Inflammatory macrophage treated with lipopolysaccharide for 4 hours (primary cell): Measurements from ENCODE around the gene PEX11A.

ENCODE experiments used
- DNase-seq: peaks from one replicate; pipeline ENCODE4 v3.0.0-alpha.2; 2020

Gene PEX11A

DNA sequence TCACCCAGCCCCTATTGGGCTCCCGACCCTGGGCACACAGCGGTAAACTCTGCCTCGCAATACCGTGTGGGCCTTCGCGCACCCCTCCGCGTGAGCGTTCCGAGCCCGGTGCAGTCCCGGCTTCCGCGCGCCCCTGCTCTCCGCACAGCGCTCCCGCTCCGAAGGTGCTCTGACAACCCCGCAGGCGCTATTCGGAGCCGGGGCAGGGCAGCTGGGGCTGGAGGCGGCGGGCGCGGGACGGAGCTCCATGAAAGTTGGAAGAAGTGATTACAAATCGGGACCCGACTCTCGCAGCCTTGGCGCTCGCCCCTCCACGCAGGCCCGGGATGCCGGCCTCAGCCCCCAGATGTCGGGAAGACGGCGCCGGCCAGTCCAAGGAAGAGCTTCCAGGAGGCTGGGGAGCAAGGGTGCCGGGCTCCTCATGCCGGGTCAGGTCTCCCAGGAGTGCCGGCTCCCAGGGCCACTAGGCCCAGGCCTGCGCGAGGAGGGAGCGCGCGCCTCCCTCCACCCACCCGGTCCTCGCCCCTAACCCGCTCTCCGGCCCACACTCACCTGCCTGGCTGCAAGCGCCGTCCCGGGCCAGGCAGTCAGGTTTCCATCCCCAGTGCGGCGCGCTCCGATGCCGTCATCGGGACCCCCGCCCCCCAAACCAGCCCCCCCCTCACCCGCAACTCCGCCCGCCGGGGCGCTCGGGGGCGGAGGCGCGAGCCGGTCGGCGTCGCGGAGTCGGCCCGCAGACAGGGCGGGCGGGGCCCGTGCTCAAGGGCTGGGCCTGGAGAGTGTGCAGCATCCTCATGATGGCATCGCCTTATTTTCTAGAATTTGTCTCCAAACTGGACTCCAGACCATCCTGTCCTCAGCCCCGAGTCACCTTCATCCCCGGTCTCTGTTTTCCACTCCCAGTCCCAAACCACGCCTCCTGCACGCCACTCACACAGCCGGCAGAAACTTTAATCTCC, 35.4 kb downstream of the PEX11A start, which contains the start of gene KIF7:
Gene KIF7 (minus strand): TSS at position 621 of the 959 bp plus-strand sequence. CDS start 2,537 bp downstream, outside the sequence.
- DNase-seq: no peak

- DNase-seq: no peak
Measured at GRCh38 chr15:89654301-89654761, 36.2 kb downstream of the PEX11A start.

- DNase-seq: no peak
Measured at GRCh38 chr15:89653578-89653977, 37.0 kb downstream of the PEX11A start.

- no peak for DNase-seq
Measured at GRCh38 chr15:89652666-89653065, 37.9 kb downstream of the PEX11A start.

DNA sequence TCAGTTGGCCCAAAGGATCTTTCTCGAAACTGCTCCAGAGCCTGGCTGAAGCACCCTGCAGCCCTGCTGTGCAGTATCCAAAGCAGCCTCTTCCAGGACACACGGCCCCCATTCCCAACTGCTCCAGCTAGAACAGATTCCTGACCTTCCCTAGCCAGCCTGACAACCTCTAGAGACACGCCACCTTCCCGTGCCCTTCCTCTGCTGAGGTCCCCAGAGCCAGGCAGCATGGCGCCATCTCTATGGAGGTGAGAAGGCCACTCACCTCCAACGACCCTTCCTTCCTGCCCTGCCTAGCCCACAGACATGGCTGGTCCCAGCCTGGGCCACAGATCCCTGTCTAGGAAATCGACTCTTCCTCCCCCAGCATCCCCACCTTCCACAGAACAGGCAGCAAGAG, 38.4 kb downstream of the PEX11A start:
- no peak for DNase-seq

GRCh38 chr15:89649716-89650115, 40.8 kb downstream of the PEX11A start:
- no peak for DNase-seq

DNA sequence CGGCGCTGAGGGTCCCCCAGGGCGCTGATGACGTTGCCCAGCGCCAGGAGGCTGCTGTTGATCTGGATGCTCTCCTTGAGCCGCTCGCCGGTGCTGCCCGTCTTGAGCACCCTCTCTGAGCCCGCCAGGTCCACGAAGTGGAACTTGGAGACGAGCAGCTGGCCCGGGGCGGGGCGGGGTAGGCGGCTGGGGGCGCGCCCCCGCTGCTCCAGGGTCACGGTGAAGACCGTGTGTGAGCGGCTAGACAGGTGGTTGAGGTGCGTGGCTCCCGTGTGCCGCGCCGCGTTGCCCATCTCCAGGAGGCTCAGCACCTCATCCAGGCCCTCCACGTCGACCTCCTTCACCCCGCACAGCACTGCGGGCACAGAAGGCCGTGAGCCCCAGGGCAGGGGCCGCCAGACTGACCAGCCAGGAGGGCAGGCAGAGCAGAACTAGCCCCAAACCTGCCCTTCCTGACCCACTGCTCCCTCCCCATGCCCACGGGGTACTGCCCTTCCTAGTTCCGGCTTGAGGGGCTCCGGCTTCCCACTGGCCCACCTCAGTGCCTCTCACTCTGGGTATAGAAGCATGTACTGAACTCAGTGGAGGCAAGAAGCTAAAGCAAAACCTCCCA, 41.4 kb downstream of the PEX11A start:
- no peak for DNase-seq

DNA sequence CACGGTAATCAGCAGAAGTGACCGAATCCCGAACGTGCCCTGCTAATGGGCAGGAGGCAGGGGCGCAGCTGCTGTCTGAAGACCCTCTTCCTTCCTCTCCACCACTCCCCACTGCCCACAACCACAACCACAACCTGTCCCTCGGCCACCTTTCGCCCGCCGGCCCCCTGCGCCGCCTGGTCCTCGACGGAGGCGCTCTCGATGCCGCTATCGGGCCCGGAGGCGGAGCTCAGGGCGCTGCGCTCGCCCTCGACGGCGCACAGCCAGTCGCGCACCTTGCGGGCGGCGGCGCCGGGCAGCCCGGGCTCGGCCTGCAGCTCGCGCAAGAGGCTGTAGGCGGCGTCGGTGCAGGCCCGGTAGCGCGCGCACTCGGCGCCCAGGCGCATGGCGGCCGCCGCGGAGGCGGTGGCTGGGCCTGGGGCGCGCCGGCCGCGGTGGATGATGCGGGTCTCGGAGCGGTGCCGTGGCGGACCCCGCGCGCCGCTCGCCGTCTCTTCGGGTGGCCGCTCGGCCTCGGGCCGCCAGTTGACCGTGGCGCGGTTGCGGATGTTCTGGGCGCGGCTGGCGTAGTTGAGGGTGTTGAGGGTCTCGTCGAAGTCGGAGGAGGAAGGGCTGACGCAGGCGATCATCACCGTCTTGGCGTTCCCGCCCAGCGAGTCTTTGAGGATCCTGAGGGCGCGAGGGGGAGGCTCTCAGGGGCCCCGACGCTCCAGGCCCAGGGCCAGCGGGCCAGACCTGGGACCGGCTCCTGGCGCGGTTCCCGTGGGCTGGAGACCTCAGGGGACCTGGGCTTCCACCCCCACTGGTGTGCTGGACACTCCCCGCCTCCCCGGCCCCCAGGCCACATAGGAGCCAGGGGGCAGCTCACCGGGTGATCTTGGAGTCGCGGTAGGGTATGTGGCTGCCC, 42.2 kb downstream of the PEX11A start:
- no peak for DNase-seq

DNA sequence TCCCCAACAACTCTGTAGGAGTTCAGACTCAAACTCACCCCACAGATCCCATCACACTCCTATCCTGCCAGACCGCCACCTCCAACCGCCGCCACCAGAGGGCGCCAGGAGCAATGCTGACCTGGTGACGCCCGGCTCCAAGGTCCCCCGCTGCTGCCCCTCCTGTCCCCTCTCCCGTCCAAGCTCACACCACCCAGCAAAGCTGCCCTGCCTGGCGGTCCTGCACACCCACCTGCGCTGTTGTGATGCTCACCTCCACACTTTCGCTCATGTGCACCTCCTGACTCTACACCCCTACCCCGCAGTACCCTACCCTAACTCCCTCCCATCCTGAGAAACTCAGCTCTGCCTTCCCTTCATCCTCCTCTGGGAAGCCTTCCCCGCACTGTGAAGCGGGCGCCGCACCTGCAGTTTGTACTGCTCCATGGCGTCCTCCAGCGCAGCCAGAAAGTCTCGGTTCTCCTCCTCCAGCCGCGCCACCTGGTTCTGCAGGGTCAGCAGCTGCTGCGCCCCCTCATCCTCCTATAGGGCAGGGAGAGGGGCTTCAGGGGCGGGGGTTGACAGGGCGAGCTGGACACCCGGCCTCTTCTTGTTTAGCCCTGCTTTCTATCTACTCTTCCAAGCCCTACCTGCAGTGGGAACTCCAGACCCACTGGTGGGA, 43.2 kb downstream of the PEX11A start:
- DNase-seq: peak; percentile 37

- DNase-seq: no peak
Measured at GRCh38 chr15:89646416-89647141, 44.0 kb downstream of the PEX11A start.

GRCh38 chr15:89645680-89646079, 44.9 kb downstream of the PEX11A start:
- DNase-seq: no peak

DNA sequence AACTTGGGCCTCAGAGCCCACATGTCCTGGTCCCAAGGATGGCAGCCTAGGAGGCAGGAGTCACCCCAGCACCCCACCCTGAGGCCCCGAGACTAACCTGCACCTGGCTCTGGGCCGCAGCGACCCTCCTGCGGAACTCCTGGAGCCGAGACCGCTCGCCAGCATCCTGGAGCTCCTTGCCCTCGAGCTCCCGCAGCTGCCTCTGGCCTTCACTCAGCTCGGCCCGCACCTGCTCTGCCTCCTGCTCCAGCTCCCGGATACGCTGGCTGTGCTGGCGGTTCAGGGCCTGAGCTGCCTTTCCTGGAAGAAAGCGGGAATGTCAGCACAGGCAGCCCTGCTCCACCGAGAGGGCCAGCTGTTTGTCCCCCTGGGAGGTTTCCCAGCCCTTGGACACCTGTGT, 48.4 kb downstream of the PEX11A start:
- no peak for DNase-seq

- DNase-seq: no peak
Measured at GRCh38 chr15:89641053-89641452, 49.5 kb downstream of the PEX11A start.

DNA sequence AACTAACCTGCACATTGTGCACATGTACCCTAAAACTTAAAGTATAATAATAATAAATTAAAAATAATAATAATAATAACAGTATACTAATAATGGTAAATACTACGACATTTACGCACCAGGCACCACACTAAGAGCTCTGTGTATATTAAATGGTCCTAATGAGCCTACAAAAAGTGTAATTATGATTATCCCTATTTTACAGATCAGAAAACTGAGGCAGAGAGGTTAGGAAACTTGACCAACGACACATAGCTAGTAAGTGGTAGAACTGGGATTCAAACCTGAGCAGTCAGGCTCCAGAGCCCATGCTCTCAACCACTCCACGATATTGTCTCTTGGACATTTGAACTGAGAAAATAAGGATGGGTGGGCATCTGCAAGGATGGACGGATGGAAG, 50.3 kb downstream of the PEX11A start:
- no peak for DNase-seq

- no peak for DNase-seq
Measured at GRCh38 chr15:89633585-89633984, 57.0 kb downstream of the PEX11A start.

- DNase-seq: no peak
Measured at GRCh38 chr15:89632563-89633430, 57.8 kb downstream of the PEX11A start.

DNA sequence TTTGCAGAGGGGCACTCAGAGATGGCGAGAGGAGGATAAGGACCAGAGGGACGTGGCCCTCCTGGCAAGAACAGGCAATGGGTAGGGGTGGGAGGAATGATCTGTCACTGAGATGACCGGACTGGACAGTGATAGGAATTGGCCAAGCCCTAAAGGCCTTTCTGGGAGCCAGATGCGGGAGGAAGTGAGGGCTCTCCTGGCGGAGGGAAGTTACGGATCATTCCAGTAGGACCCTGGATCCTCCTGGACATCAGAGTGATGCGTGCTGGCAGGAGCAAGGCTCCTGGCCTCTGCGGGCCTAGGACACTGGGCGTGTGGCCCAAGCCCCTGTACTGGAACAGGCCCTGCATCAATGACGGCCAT, 58.7 kb downstream of the PEX11A start:
- no peak for DNase-seq
